Suprapubic skin (tissue), 4 donors: Measurements from ENCODE around the gene FGD3.

ENCODE experiments used
- EP300 ChIP-seq: sonication (generic); formaldehyde crosslinking; IDR thresholded peaks from one replicate; pipeline ENCODE4 v1.6.1; 2017; ENCODE audit warnings: antibody characterized with exemption
- POLR2A ChIP-seq, 2 donors: fragments of 450-650 bp; IDR thresholded peaks; one replicate each; pipeline ENCODE4 v1.6.1; 2017; ENCODE audit warnings: antibody characterized with exemption in 2 of 2, mild to moderate bottlenecking in 2 of 2, moderate library complexity in 2 of 2
- POLR2AphosphoS5 ChIP-seq, 3 donors: sonication (generic); formaldehyde crosslinking; IDR thresholded peaks; one replicate each; pipeline ENCODE4 v1.6.1; 2017; ENCODE audit warnings: antibody characterized with exemption in 3 of 3
- TF ChIP-seq, protein P1 (sequence below), 2 donors: fragments of 200-600 bp in 1 of 2; fragments of 450-650 bp in 1 of 2; sonication (generic) in 1 of 2; IDR thresholded peaks; one replicate each; pipeline ENCODE4 v1.5.1; 2016 to 2019; ENCODE audit warnings: antibody characterized with exemption in 2 of 2, mild to moderate bottlenecking in 1 of 2, moderate library complexity in 1 of 2

DNA sequence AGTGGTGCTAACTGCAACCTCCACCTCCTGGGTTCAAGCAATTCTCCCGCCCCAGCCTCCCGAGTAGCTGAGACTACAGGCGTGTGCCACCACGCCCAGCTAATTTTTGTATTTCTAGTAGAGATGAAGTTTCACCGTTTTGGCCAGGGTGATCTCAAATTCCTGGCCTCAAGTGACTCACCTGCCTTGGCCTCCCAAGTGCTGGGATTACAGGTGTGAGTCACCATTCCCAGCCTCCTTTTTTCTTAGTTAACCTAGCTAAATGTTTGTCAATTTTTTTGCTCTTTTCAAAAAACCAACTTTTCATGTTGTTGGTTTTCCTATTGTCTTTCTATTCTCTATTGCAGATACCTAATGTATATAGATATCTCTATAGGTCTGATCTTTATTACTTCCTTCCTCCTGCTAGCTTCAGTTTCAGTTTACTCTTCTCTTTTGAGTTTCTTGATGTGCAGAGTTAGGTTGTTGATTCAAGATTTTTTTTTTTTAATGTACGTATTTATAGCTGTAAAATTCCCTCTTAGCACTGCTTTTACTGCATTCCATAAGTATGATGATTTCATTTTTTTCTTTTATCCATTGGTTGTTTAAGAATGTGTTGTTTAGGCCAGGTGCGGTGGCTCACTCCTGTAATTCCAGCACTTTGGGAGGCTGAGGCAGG, 32.9 kb downstream of the FGD3 start:
- TF ChIP-seq, protein P1, sequence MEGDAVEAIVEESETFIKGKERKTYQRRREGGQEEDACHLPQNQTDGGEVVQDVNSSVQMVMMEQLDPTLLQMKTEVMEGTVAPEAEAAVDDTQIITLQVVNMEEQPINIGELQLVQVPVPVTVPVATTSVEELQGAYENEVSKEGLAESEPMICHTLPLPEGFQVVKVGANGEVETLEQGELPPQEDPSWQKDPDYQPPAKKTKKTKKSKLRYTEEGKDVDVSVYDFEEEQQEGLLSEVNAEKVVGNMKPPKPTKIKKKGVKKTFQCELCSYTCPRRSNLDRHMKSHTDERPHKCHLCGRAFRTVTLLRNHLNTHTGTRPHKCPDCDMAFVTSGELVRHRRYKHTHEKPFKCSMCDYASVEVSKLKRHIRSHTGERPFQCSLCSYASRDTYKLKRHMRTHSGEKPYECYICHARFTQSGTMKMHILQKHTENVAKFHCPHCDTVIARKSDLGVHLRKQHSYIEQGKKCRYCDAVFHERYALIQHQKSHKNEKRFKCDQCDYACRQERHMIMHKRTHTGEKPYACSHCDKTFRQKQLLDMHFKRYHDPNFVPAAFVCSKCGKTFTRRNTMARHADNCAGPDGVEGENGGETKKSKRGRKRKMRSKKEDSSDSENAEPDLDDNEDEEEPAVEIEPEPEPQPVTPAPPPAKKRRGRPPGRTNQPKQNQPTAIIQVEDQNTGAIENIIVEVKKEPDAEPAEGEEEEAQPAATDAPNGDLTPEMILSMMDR (IDR thresholded peaks at IDR 0.05) = no peak
- TF ChIP-seq POLR2A (IDR thresholded peaks at IDR 0.05) (no peak), POLR2AphosphoS5 (IDR thresholded peaks at IDR 0.05) (no peak), EP300 (no peak)
